Heart left ventricle (tissue), 13 donors: ENCODE measurements around the gene MYL7.

ENCODE experiments used
- CTCF ChIP-seq, 12 donors: fragments of 200-600 bp; sonication (generic) in 4 of 12; IDR thresholded peaks; one replicate each; pipeline versions ENCODE4 v1.5.0 to v1.8.0; 2018 to 2022; ENCODE audit warnings: antibody characterized with exemption in 12 of 12, mild to moderate bottlenecking in 5 of 12
- POLR2A ChIP-seq, 2 donors: fragments of 450-650 bp; IDR thresholded peaks; one replicate each; pipeline ENCODE4 v1.6.1; 2017; ENCODE audit warnings: antibody characterized with exemption in 2 of 2, mild to moderate bottlenecking in 2 of 2, moderate library complexity in 2 of 2
- donor health status: ischemic (EF 13 %, LVEDD 7.1; RV severe dilation, severe dysfunction).
- donor health status: DM: no; HTN: yes; CAD: no.
- donor health status: DM: no; HTN: no; CAD: no.
- donor health status: ischemic (EF 25% LVEDD 6.9; RV normal size, moderate dysfunction).
- donor health status: ischemic (EF 25% LVEDD 5.7; RV mildly dilated, moderate dysfunction).
- donor health status: ischemic (EF 35%, LVEDD 5.7; RV mildly dilated, moderate dysfunction).
- donor health status: nonischemic (EF 11% LVEDD 7.7; RV severe dilation, severe dysfunction).
- donor health status: DM: yes; HTN: yes; CAD: no.
- donor health status: PGD.
- donor health status: ischemic (EF 29% LVEDD 5.4; RV normal size, mild dysfunction).
- donor health status: nonischemic (EF 23%, LVEDD 6.1; RV moderate dilation, normal function).

GRCh38 chr7:44120395-44120794, 20.7 kb downstream of the MYL7 start:
- no peak for TF ChIP-seq POLR2A (IDR thresholded peaks at IDR 0.05)
- no peak for TF ChIP-seq CTCF (IDR thresholded peaks at IDR 0.05)
